ENCODE results near the gene SSBP2.

The SSBP2 gene

GRCh38 chr5:81751009-81751835 is at the start of gene SSBP2:
Gene SSBP2 (minus strand): TSS chr5:81751097. CDS start chr5:81751042, 55 bp downstream.
- peak; percentile 99 for DNase-seq (ENCODE audit: low read depth)

GRCh38 chr5:81795666-81796065 is 44.8 kb upstream of the SSBP2 start:
- no peak for DNase-seq (ENCODE audit: low read depth)

- DNase-seq (ENCODE audit: low read depth), result no peak
These were observed 43.3 kb upstream of the SSBP2 start for GRCh38 chr5:81794226-81794625.

- no peak for DNase-seq (ENCODE audit: low read depth)
These were observed 39.4 kb upstream of the SSBP2 start for GRCh38 chr5:81790336-81790735.

GRCh38 chr5:81789033-81789432 is 38.1 kb upstream of the SSBP2 start:
- DNase-seq (ENCODE audit: low read depth), result no peak

GRCh38 chr5:81788329-81788728 is 37.4 kb upstream of the SSBP2 start:
- no peak for DNase-seq (ENCODE audit: low read depth)

GRCh38 chr5:81787474-81788242 is 36.8 kb upstream of the SSBP2 start:
- no peak for DNase-seq (ENCODE audit: low read depth)

GRCh38 chr5:81786991-81787390 is 36.1 kb upstream of the SSBP2 start:
- no peak for DNase-seq (ENCODE audit: low read depth)

- DNase-seq (ENCODE audit: low read depth), result no peak
These were observed 35.6 kb upstream of the SSBP2 start for GRCh38 chr5:81786496-81786895.

GRCh38 chr5:81785322-81785721 is 34.4 kb upstream of the SSBP2 start:
- DNase-seq (ENCODE audit: low read depth), result no peak

GRCh38 chr5:81783401-81783800 is 32.5 kb upstream of the SSBP2 start:
- no peak for DNase-seq (ENCODE audit: low read depth)

GRCh38 chr5:81782811-81783210 is 31.9 kb upstream of the SSBP2 start:
- no peak for DNase-seq (ENCODE audit: low read depth)

- no peak for DNase-seq (ENCODE audit: low read depth)
These were observed 29.0 kb upstream of the SSBP2 start for GRCh38 chr5:81779916-81780266.

GRCh38 chr5:81779125-81779915 is 28.4 kb upstream of the SSBP2 start:
- no peak for DNase-seq (ENCODE audit: low read depth)

- DNase-seq (ENCODE audit: low read depth), result no peak
These were observed 27.7 kb upstream of the SSBP2 start for GRCh38 chr5:81778642-81779041.

GRCh38 chr5:81776258-81776657 is 25.4 kb upstream of the SSBP2 start:
- no peak for DNase-seq (ENCODE audit: low read depth)

- DNase-seq (ENCODE audit: low read depth), result no peak
These were observed 23.5 kb upstream of the SSBP2 start for GRCh38 chr5:81774374-81774773.

GRCh38 chr5:81773574-81773973 is 22.7 kb upstream of the SSBP2 start:
- no peak for DNase-seq (ENCODE audit: low read depth)

GRCh38 chr5:81773161-81773560 is 22.3 kb upstream of the SSBP2 start:
- DNase-seq (ENCODE audit: low read depth), result no peak

GRCh38 chr5:81772488-81772887 is 21.6 kb upstream of the SSBP2 start:
- DNase-seq (ENCODE audit: low read depth), result no peak

- DNase-seq (ENCODE audit: low read depth), result no peak
These were observed 18.1 kb upstream of the SSBP2 start for GRCh38 chr5:81768935-81769452.

- DNase-seq (ENCODE audit: low read depth), result no peak
These were observed 17.0 kb upstream of the SSBP2 start for GRCh38 chr5:81767938-81768337.
